ENCODE measurements around the gene PDP2. TPM values are rescaled to one million over a fixed set of nuclear protein-coding genes. Genes with fewer than 3 reads are reported as not detected.

Gene PDP2
- total and polyA plus RNA-seq, 9 of the 15 experiments (the other 6 are each of a cell fraction or from before 2014, with no cell fraction given): 2.5 to 24.3 (median 7.2) TPM

DNA sequence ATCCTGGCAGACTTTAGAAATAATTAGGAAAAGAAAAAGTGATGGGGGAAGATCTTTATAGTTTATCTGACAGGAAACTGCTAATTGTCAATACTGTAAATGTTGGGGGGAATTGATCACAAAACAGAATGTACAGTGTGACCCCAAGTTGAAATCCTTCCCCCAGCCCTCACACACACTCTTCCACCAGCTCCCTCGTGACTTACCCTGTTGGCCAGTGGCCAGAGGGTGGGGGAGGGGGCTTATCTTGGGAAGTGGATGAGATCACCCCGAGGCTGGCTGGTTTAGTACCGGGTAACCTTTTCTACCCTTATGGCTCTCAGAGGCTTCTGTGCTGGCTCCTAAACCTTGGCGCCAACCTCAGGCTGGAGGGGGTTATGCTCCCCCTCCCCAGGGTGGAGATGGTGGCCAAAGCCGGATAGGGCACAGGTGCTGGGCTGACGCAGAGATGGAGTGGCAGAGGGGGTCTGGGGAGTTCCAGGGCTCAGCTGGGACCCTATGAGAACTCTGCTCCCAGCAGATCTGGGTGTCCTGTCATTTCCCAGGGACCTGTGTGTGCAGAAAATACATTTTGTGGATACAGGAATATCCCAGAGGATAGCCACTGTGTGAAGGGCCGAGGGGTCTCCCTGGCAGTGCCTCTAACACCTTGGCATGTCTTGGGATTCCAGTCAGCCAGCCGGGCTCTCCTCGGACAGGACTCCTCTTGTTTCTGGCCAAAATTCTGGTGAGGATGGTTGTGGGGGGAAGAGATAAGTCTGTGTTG, 19.8 kb downstream of the PDP2 start (continued):
- TF ChIP-seq MAFG (tag; conservative IDR thresholded peaks at IDR 0.05) (0 out of 2 replicates have a peak, but pooled peaks have one; percentile 10), ZNF121 (CRISPR knock-in tag; conservative IDR thresholded peaks at IDR 0.05) (no peak), DDX20 (tag; IDR thresholded peaks at IDR 0.05; ENCODE audit: low read depth) (peak; percentile 61; the same call in 1 of the 2 replicates), HMG20A (CRISPR knock-in tag; conservative IDR thresholded peaks at IDR 0.05) (no peak), ETV1 (tag; conservative IDR thresholded peaks at IDR 0.05; ENCODE audit: low read depth) (peak; percentile 55), RBBP5 (IDR thresholded peaks at IDR 0.05; ENCODE audit: borderline replicate concordance, insufficient read depth, low read length, poor library complexity, severe bottlenecking) (peak; percentile 75), KLF1 (tag; IDR thresholded peaks at IDR 0.05) (no peak), CREM (IDR thresholded peaks at IDR 0.05; ENCODE audit: low read depth) (peak; percentile 52), ZFPM2 (CRISPR knock-in tag; IDR thresholded peaks at IDR 0.05) (no peak), ZNF785 (CRISPR knock-in tag; IDR thresholded peaks at IDR 0.05) (no peak), RBM22 (IDR thresholded peaks at IDR 0.05; ENCODE audit: low read depth, low read length, poor library complexity, severe bottlenecking) (no peak), HNRNPLL (IDR thresholded peaks at IDR 0.05; ENCODE audit: low read depth, low read length, poor library complexity, severe bottlenecking) (no peak), TAF9B (IDR thresholded peaks at IDR 0.05; ENCODE audit: partially characterized antibody) (peak; percentile 85), ATF4 (CRISPR knock-in tag; IDR thresholded peaks at IDR 0.05) (0 out of 2 replicates have a peak, but pooled peaks have one; percentile 2), NFIX (CRISPR knock-in tag; IDR thresholded peaks at IDR 0.05; ENCODE audit: low read depth) (peak; percentile 69), ATF1 (CRISPR knock-in tag; IDR thresholded peaks at IDR 0.05) (no peak), ATF1 (tag; IDR thresholded peaks at IDR 0.05) (peak; percentile 61; the same call in 1 of the 2 replicates), GABPB1 (CRISPR knock-in tag; IDR thresholded peaks at IDR 0.05) (0 out of 2 replicates have a peak, but pooled peaks have one; percentile 11), SMAD3 (CRISPR knock-in tag; conservative IDR thresholded peaks at IDR 0.05) (no peak), ZNF23 (CRISPR knock-in tag; IDR thresholded peaks at IDR 0.05) (no peak), SP1 (CRISPR knock-in tag; IDR thresholded peaks at IDR 0.05) (peak; percentile 60; the same call in 1 of the 2 replicates)
- TF ChIP-seq, protein P1, sequence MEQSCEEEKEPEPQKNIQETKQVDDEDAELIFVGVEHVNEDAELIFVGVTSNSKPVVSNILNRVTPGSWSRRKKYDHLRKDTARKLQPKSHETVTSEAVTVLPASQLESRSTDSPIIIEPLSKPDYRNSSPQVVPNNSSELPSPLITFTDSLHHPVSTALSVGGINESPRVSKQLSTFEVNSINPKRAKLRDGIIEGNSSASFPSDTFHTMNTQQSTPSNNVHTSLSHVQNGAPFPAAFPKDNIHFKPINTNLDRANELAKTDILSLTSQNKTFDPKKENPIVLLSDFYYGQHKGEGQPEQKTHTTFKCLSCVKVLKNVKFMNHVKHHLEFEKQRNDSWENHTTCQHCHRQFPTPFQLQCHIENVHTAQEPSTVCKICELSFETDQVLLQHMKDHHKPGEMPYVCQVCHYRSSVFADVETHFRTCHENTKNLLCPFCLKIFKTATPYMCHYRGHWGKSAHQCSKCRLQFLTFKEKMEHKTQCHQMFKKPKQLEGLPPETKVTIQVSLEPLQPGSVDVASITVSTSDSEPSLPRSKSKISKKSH (CRISPR knock-in tag; IDR thresholded peaks at IDR 0.05): no peak
- TF ChIP-seq, protein P2, sequence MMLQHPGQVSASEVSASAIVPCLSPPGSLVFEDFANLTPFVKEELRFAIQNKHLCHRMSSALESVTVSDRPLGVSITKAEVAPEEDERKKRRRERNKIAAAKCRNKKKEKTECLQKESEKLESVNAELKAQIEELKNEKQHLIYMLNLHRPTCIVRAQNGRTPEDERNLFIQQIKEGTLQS (IDR thresholded peaks at IDR 0.05): peak; percentile 99
- TF ChIP-seq, protein P2 (CRISPR knock-in tag; conservative IDR thresholded peaks at IDR 0.05): peak; percentile 99
- TF ChIP-seq, protein P3, sequence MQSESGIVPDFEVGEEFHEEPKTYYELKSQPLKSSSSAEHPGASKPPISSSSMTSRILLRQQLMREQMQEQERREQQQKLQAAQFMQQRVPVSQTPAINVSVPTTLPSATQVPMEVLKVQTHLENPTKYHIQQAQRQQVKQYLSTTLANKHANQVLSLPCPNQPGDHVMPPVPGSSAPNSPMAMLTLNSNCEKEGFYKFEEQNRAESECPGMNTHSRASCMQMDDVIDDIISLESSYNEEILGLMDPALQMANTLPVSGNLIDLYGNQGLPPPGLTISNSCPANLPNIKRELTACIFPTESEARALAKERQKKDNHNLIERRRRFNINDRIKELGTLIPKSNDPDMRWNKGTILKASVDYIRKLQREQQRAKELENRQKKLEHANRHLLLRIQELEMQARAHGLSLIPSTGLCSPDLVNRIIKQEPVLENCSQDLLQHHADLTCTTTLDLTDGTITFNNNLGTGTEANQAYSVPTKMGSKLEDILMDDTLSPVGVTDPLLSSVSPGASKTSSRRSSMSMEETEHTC (IDR thresholded peaks at IDR 0.05): peak; percentile 99

All from K562 (cell line).